GM20000 (cell line): ENCODE data around the gene HPSE2.

Experiments
- DNase-seq: peaks from one replicate; pipeline ENCODE4 v3.0.0; 2012; ENCODE audit warnings: low spot score
- CTCF ChIP-seq: IDR thresholded peaks from 2 replicates; pipeline ENCODE4 v1.5.1; 2012; ENCODE audit warnings: mild to moderate bottlenecking, control low read depth; ENCODE audit errors: extremely low read depth, missing control alignments

HPSE2 gene

GRCh38 chr10:98538472-98538871 is 697.2 kb downstream of the HPSE2 start:
- DNase-seq: no peak
- TF ChIP-seq CTCF: no peak

GRCh38 chr10:98536551-98536950 is 699.1 kb downstream of the HPSE2 start:
- TF ChIP-seq CTCF: no peak
- DNase-seq: no peak

GRCh38 chr10:98533746-98534445 is 701.8 kb downstream of the HPSE2 start:
- no peak for TF ChIP-seq CTCF
- no peak for DNase-seq

GRCh38 chr10:98533241-98533640 is 702.4 kb downstream of the HPSE2 start:
- no peak for DNase-seq
- no peak for TF ChIP-seq CTCF

- no peak for DNase-seq
- TF ChIP-seq CTCF: no peak
Observed at GRCh38 chr10:98528805-98529183, 706.9 kb downstream of the HPSE2 start.

- no peak for DNase-seq
Observed at GRCh38 chr10:98528166-98528804, 707.4 kb downstream of the HPSE2 start.

More at GRCh38 chr10:98528166-98528804, 707.4 kb downstream of the HPSE2 start:
- no peak for TF ChIP-seq CTCF
